ENCODE results near the gene MAGEE1.

Gene MAGEE1, protein sequence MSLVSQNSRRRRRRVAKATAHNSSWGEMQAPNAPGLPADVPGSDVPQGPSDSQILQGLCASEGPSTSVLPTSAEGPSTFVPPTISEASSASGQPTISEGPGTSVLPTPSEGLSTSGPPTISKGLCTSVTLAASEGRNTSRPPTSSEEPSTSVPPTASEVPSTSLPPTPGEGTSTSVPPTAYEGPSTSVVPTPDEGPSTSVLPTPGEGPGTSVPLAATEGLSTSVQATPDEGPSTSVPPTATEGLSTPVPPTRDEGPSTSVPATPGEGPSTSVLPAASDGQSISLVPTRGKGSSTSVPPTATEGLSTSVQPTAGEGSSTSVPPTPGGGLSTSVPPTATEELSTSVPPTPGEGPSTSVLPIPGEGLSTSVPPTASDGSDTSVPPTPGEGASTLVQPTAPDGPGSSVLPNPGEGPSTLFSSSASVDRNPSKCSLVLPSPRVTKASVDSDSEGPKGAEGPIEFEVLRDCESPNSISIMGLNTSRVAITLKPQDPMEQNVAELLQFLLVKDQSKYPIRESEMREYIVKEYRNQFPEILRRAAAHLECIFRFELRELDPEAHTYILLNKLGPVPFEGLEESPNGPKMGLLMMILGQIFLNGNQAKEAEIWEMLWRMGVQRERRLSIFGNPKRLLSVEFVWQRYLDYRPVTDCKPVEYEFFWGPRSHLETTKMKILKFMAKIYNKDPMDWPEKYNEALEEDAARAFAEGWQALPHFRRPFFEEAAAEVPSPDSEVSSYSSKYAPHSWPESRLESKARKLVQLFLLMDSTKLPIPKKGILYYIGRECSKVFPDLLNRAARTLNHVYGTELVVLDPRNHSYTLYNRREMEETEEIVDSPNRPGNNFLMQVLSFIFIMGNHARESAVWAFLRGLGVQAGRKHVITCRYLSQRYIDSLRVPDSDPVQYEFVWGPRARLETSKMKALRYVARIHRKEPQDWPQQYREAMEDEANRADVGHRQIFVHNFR

DNA sequence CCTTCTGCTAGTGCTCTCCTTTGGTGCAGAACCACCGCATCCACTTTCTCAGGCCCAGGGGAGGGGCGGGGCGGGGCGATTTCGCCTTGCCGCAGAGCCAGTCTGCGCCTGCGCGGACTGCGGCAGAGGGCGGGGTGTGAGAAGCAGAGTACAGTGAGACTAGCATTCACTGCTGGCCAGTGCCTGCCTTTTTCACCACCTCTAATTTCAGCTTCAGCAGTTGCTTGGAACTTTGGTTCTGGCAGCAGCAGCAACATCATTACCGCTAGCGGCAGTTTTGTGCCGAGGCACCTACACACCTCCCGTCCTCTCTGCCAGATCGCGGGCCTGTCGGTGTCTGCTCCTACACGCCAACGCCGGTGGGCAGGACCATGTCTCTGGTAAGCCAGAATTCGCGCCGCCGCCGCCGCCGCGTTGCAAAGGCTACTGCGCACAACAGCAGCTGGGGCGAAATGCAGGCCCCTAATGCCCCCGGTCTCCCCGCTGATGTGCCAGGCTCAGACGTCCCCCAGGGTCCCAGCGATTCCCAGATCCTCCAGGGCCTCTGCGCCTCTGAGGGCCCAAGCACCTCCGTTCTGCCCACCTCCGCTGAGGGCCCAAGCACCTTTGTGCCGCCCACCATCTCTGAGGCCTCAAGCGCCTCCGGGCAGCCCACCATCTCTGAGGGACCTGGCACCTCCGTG is at the start of gene MAGEE1:
Gene MAGEE1, plus strand, starts transcription at position 151 of the 683 bp plus-strand sequence. Its CDS starts 221 bp downstream, at position 372.
- DNase-seq (ENCODE audit: low spot score) = peak; percentile 78

- DNase-seq (ENCODE audit: low spot score) = no peak
Observed at GRCh38 chrX:76398970-76399369, 28.5 kb upstream of the MAGEE1 start.

DNA sequence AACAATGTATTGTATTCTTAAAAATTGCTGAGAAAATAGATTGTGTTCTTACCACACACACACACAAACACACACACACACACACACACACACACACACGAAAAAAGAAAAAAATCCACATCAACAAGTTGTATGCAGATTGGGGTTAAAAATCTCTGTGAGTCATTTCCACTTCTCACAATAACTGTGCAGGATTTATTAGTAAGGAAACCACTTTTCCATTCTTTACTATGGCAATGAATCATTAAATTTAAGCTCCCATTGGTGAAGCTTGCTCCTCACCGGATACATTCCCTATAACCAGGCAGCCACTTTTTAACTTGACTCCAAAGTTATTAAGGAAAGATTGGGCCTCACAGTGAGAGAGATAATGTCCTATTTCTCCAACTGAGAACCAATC is 19.7 kb upstream of the MAGEE1 start:
- DNase-seq (ENCODE audit: low spot score) = no peak

DNA sequence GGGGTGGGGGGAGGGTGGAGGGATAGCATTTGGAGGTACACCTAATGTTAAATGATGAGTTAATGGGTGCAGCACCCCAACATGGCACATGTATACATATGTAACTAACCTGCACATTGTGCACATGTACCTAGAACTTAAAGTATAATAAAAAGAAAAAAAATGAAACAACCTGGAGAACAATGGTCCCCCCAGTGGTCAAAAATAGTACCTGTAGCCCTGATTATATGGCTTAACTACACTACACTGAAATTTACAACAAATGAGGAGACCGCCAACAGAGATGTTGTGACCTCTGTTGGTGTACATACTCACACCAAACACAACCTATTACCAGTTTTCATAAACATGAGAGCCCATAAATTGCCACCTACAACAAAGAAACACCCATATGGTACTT is 7.3 kb upstream of the MAGEE1 start:
- DNase-seq (ENCODE audit: low spot score) = no peak

- no peak for DNase-seq (ENCODE audit: low spot score)
Observed at GRCh38 chrX:76428243-76429130, 977 bp downstream of the MAGEE1 start.

DNA sequence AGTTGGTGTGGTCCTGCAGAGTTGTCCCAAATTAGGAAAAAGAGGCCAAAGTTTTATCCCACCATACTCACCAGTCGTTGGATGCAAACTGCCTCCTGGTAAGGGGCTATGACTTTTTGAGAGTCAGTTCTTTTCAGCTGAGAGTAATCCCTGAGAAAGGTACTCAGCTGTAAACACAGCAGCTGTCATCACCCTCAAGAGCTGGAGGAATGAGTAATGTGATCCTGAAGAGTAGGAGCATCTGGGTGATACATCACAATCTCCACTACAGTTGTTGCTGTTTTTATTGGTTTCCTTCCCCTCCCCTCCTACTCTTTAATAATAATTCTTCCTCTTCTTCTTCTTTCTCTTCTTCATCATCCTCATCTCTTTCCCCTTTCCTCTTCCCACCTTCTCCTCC is 5.7 kb downstream of the MAGEE1 start:
- DNase-seq (ENCODE audit: low spot score) = no peak

- DNase-seq (ENCODE audit: low spot score) = no peak
Observed at GRCh38 chrX:76434103-76434741, 6.7 kb downstream of the MAGEE1 start.

DNA sequence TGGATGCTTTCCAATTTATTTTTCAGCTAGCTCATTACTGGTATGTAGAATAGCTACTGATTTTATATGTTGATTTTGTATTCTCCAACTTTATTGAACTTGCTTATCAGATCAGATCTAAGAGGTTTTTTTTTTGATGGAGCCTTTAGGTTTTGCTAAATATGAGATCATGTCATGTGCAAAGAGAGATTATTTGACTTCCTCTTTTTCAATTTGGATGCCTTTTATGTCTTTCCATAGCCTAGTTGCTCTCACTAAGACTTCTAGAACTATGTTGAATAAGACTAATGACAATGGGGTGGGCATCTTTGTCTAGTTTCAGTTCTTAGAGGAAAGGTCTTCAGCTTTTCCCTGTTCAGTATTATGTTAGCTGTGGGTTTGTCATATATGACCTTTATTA is 11.7 kb downstream of the MAGEE1 start:
- no peak for DNase-seq (ENCODE audit: low spot score)

DNA sequence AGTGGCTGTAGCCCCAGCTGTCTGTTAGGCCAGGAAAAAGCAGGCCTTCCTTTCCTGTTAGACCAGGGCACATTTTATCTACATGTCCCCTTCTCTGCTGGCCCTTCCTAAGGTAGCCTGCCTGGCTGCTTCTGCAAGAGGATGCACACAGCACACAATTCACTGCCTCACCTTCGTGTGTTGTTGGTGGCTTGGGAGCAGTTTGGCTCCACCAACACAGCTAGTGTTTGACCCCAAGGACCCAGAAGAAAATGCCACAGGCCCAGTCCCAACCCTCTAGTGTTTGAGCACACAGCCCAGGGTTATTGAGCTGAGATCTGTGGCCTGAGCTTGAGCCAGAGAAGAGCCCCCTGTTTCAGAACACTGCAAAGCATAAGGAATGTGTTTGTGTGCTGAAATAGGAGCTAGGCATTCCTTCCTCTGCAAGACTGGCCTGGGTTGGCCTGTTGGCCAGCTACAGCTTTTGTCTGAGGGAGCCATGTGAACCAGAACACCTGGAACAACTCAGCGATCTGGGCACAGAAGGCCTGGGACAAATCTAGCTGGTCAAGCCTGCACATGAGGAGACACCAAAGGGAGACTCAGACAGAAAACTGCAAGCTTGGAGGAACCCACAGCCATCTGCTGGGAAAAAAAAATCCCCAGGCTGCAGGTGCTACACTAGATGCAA is 26.4 kb downstream of the MAGEE1 start:
- DNase-seq (ENCODE audit: low spot score) = no peak

DNA sequence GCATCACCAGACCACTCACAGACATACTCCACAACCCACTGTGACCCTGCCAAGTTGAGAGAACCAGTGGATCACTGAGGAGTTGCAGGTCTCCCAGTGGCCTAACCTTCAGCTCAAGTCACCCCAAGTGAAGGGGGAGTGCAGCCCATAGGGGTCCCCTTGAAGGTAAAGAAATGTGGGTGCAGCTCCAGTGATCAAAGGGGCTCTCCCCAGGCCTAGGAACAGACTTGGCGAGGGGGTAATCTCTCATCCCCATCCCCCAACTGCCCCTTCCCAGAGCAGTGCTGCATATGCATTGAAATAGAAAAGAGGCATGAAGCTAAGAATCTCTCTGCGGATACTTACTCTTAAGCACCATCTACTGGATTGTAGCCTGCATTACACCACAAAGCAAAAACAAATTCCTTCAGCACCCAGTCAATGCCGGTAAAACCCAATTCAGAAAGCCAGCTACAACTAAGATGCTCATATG is 27.0 kb downstream of the MAGEE1 start:
- DNase-seq (ENCODE audit: low spot score) = peak; percentile 24

DNA sequence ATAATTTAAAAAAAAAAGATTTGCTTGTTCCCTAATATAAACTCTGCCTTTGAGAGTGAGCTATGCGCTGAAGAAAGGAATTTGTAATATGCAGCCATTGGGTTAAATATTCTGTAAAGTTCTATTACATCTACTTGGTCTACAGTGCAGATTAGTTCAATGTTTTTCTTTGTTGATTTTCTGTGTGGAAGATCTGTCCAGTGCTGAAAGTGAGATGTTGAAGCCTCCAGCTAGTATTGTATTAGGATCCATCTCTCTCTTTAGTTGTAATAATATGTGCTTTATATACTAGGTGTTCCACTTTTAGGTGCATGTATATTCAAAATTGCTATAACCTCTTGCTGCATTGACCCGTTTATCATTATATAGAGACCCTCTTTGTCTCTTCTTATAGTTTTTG is 49.8 kb downstream of the MAGEE1 start:
- DNase-seq (ENCODE audit: low spot score) = no peak

Measured in cerebellar cortex (tissue), 1 donor.